HG03354 (cell line): ENCODE measurements around the gene MICALL2.

Experiments used
- ATAC-seq: cut with Tn5 transposase; IDR thresholded peaks from one replicate; pipeline ENCODE4 v1.9.1; 2021; ENCODE audit warnings: mild to moderate bottlenecking; ENCODE audit not compliant: unreplicated experiment, poor library complexity, severe bottlenecking

Gene MICALL2

GRCh38 chr7:1402791-1403637 is 56.3 kb downstream of the MICALL2 start:
- ATAC-seq = no peak

GRCh38 chr7:1402110-1402790 is 57.0 kb downstream of the MICALL2 start:
- ATAC-seq = no peak

DNA sequence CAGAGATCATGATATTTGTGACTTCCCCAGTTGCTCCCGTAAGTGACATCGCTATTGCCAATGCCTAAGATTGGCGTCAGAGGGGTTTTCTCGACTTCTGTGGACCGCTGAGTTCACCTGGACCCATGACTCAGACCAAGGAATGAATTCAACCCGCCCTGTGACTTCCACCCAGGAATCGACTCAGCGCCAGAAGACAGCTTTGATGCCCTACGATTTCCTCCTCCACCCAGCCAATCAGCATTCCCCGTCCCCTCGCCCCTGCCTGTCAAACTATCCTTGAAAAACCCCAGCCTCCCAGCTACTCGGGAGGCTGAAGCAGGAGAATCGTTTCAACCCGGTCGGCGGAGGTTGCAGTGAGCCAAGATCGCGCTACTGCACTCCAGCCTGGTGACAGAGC is 58.3 kb downstream of the MICALL2 start:
- ATAC-seq = no peak

DNA sequence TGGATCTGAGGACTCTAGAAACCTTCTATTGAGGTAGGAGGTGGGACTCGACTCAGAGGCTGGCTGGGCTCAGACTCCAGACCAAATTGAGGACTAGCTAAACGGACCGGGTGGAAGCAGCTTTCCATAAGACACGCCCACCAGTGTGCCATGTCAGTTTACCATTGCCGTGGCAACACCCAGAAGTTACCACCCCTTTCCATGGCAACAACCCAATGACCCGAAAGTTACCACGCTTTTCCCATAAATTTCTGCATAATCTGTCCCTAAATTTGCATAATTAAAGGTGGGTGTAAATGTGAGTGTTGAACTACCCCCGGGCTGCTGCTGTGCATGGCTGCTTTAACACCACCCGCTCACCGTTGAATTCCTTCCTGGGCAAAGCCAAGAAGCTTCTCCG is 58.9 kb downstream of the MICALL2 start:
- ATAC-seq = no peak

- ATAC-seq = no peak
Measured at GRCh38 chr7:1397491-1398327, 61.6 kb downstream of the MICALL2 start.

DNA sequence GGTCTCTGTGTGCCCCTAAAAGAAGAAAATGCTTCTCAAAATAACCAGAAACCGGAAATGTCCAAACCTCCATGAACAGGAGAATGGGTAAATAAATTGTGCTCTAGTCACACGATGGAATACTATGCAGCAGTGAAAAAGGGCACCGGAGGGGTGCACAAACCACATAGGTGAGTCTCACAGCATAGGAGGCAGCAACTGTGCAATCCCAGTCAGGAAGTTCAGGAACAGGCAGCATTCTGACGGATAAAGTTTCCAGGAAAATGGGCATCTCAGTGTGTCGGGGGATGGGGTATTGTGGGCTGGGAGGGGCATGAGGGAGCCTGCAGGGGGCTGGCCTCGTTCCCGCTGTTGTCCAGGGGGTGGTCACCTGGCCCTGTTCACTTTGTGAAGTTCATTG is 63.1 kb downstream of the MICALL2 start:
- ATAC-seq = no peak

- no peak for ATAC-seq
Measured at GRCh38 chr7:1395211-1396070, 63.8 kb downstream of the MICALL2 start.

DNA sequence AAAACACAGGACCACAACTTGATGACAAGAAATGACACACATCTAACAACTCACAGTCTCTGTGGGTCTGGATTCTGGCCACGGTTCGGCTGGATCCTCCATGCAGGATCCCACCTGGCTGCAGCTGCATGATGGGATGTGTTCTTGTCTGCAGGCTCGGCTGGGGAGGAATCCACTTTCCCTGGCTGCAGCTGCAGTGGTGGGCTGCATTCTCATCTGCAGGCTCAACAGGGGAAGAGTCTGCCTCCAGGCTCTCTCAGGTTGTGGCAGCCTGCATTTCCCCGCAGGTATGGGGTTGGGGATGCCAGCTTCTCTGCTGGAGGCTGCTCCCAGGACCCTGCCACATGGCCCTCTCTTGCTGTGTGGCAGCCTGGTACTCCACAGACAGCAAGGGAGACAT is 64.9 kb downstream of the MICALL2 start:
- ATAC-seq = no peak

- no peak for ATAC-seq
Measured at GRCh38 chr7:1393421-1393820, 65.8 kb downstream of the MICALL2 start.

- ATAC-seq = no peak
Measured at GRCh38 chr7:1392556-1392955, 66.7 kb downstream of the MICALL2 start.

DNA sequence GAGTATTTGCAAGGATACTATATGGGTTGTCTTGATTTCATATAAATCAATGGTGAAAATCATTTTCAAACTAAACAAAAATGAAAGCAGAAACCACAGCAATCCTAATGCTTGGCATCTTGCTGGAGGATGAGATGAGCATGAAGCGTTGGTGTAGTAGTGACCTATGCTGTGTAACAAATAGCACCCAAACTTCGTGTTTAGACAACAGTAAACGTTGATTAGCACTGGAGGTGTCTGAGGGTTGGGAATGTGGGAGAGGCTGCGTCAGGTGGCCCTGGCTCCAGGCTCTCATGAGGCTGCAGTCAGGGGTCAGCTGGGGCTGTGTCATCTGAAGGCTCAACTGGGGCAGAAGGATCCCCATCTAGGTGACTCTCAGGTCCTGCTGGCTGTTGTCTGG is 67.8 kb downstream of the MICALL2 start:
- no peak for ATAC-seq

DNA sequence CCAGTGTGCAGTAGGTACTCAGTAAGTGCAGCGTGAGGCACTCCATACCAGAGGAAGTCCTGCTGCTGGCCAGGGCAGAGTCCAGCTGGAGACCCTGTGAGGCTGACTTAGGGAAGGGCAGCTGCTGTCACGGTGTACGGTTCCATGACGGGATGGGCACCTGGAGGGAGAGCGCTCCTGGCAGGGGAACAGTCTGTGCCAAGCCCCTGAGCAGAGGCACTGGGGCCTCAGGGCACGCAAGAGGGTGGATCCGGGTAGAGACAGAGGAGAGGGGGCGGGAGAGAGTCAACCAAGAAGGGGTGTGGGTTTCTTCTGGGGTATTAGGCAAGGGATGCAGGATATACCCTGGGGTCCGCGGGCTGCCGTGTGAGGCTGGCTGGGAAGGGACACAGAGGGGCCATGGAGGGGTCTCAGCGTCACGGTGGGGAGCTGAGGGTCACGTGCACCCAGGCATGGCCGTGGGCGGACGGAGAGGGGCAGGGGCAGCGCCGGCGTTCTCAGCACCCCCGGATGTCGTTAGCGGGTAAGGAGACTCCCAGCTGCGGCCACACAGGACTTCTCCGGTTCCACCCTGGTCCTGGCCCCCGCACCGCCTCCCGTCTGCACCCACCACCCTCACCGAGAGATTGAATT is 70.5 kb downstream of the MICALL2 start:
- ATAC-seq = no peak

- no peak for ATAC-seq
Measured at GRCh38 chr7:1388021-1388702, 71.1 kb downstream of the MICALL2 start.

DNA sequence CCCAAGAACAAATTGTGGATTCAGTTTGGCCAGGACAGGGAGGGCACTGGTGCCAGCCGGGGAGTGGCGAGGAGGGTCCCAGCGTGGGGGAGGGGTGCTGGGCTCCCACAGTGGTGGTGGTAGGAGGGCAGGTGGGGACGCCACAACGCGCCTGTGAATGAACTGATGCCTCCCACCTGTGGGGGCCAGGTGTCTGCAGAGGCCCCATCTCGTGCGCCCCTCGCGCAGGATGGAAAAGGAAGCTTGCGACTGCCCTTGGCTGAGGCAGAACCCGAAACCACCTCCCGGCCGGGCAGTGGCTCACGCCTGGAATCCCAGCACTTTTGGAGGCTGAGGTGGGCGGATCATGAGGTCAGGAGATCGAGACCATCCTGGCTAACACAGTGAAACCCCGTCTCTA is 72.0 kb downstream of the MICALL2 start:
- ATAC-seq = no peak

- ATAC-seq = no peak
Measured at GRCh38 chr7:1386623-1387220, 72.5 kb downstream of the MICALL2 start.

DNA sequence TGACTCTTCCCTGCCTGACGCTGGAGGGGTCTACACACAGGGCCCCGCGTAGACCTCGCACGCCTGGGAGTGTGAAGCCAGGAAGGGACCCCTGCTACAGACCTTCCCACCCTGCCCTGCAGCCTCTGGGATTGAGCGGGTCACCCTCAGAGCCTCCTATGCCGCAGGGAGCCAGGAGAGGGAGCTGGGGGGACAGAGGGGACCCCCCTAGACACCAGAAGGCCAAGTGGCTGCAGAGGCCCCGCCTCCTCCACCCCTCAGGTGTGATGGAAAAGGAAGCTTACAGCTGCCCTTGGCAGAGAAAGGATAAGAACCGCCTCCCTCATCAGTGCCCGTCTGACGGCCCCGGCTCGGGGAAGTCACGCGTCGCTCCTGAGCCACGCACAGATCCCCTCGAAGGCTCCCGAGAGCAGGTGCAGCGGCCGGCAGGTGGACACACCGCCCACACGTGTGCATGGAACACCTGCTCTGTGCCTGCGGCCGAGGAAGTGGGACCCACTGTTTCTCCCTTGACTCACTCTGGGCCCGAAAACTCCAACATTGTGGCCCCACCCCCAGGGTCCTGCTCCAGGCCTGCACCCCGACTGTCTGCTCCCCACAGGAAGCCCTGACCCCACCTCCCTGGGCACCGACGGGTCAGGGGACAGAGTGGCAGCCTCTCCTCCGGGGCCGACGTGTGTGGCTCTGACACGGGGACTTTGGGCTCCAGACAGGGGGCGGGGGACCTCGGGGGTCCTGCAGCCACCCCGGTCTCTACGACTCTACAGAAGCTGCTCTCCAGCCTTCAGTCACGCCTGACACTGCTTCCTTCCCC is 73.3 kb downstream of the MICALL2 start:
- no peak for ATAC-seq

GRCh38 chr7:1385086-1385808 is 74.0 kb downstream of the MICALL2 start:
- no peak for ATAC-seq
